ENCODE measurements around the gene SFXN3. TPM values are rescaled to one million over a fixed set of nuclear protein-coding genes. Genes with fewer than 3 reads are reported as not detected.

SFXN3 gene
- total and polyA plus RNA-seq, 10 of the 15 experiments (the other 5 are each of a cell fraction or from before 2014, with no cell fraction given): 0.05 to 11.3 (median 1.2) TPM

DNA sequence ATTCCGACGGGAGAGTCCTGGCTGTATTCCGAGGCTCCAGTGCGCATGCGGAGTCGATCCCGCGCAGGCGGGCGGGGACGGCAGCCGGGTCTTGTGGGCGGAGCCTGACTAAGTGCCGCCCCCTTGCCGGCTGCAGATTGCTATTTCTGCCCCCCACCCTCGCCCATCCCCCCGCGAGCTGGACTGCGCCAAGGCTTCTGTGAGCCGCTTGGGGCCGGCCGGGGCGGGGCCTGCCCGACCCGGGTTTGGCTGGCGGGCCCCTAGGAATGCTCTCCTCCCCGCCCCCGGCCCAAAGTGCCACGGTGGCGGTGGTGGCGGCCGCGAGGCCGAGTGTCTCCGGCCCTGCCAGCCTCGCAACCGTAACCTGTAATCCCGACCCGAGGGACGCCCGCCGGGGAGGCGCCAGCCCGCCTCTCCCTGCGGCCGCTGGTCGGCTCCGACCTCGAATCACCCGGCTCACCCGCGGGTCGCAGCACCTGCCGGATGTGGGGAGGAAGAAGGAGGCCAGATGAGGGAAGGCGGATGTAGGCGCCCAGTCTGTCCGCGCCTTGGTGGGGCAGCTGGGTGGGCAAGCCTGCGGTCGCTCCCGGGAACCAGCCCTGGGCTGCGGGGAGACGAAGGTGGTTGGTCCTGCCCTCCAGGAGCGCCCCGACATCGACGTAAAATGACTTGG lies 30.1 kb downstream of the SFXN3 start (continued):
- TF ChIP-seq CEBPB (IDR thresholded peaks at IDR 0.05; ENCODE audit: borderline replicate concordance in 1 of 2, low read depth in 2 of 2, low read length in 2 of 2) (no peak), RELB (IDR thresholded peaks at IDR 0.05; ENCODE audit: low read depth) (peak; percentile 38; the same call in 1 of the 2 replicates), IRF4 (IDR thresholded peaks at IDR 0.05; ENCODE audit: low read depth, low read length) (no peak), LARP7 (IDR thresholded peaks at IDR 0.05) (peak; percentile 77; the same call in 1 of the 2 replicates), GABPA (IDR thresholded peaks at IDR 0.05; ENCODE audit: low read depth) (no peak), CBFB (IDR thresholded peaks at IDR 0.05; ENCODE audit: low read depth) (no peak; the same call in none of the 2 replicates), STAT1 (conservative IDR thresholded peaks at IDR 0.05) (no peak; the same call in 1 of the 2 replicates), RFX5 (IDR thresholded peaks at IDR 0.05; ENCODE audit: low read depth, low read length) (no peak), POLR2AphosphoS2 (IDR thresholded peaks at IDR 0.05; ENCODE audit: low read depth, low read length) (no peak), FOXM1 (IDR thresholded peaks at IDR 0.05; ENCODE audit: low read depth, low read length) (no peak; the same call in 1 of the 2 replicates)
- TF ChIP-seq, protein P1, sequence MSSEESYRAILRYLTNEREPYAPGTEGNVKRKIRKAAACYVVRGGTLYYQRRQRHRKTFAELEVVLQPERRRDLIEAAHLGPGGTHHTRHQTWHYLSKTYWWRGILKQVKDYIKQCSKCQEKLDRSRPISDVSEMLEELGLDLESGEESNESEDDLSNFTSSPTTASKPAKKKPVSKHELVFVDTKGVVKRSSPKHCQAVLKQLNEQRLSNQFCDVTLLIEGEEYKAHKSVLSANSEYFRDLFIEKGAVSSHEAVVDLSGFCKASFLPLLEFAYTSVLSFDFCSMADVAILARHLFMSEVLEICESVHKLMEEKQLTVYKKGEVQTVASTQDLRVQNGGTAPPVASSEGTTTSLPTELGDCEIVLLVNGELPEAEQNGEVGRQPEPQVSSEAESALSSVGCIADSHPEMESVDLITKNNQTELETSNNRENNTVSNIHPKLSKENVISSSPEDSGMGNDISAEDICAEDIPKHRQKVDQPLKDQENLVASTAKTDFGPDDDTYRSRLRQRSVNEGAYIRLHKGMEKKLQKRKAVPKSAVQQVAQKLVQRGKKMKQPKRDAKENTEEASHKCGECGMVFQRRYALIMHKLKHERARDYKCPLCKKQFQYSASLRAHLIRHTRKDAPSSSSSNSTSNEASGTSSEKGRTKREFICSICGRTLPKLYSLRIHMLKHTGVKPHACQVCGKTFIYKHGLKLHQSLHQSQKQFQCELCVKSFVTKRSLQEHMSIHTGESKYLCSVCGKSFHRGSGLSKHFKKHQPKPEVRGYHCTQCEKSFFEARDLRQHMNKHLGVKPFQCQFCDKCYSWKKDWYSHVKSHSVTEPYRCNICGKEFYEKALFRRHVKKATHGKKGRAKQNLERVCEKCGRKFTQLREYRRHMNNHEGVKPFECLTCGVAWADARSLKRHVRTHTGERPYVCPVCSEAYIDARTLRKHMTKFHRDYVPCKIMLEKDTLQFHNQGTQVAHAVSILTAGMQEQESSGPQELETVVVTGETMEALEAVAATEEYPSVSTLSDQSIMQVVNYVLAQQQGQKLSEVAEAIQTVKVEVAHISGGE (CRISPR knock-in tag; IDR thresholded peaks at IDR 0.05): no peak
- TF ChIP-seq, protein P2, sequence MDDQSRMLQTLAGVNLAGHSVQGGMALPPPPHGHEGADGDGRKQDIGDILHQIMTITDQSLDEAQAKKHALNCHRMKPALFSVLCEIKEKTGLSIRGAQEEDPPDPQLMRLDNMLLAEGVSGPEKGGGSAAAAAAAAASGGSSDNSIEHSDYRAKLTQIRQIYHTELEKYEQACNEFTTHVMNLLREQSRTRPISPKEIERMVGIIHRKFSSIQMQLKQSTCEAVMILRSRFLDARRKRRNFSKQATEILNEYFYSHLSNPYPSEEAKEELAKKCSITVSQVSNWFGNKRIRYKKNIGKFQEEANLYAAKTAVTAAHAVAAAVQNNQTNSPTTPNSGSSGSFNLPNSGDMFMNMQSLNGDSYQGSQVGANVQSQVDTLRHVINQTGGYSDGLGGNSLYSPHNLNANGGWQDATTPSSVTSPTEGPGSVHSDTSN (IDR thresholded peaks at IDR 0.05; ENCODE audit: insufficient replicate concordance, low read depth, low read length): no peak
- TF ChIP-seq, protein P3, sequence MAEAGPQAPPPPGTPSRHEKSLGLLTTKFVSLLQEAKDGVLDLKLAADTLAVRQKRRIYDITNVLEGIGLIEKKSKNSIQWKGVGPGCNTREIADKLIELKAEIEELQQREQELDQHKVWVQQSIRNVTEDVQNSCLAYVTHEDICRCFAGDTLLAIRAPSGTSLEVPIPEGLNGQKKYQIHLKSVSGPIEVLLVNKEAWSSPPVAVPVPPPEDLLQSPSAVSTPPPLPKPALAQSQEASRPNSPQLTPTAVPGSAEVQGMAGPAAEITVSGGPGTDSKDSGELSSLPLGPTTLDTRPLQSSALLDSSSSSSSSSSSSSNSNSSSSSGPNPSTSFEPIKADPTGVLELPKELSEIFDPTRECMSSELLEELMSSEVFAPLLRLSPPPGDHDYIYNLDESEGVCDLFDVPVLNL (IDR thresholded peaks at IDR 0.05; ENCODE audit: low read depth, low read length): no peak
- TF ChIP-seq, protein P4, sequence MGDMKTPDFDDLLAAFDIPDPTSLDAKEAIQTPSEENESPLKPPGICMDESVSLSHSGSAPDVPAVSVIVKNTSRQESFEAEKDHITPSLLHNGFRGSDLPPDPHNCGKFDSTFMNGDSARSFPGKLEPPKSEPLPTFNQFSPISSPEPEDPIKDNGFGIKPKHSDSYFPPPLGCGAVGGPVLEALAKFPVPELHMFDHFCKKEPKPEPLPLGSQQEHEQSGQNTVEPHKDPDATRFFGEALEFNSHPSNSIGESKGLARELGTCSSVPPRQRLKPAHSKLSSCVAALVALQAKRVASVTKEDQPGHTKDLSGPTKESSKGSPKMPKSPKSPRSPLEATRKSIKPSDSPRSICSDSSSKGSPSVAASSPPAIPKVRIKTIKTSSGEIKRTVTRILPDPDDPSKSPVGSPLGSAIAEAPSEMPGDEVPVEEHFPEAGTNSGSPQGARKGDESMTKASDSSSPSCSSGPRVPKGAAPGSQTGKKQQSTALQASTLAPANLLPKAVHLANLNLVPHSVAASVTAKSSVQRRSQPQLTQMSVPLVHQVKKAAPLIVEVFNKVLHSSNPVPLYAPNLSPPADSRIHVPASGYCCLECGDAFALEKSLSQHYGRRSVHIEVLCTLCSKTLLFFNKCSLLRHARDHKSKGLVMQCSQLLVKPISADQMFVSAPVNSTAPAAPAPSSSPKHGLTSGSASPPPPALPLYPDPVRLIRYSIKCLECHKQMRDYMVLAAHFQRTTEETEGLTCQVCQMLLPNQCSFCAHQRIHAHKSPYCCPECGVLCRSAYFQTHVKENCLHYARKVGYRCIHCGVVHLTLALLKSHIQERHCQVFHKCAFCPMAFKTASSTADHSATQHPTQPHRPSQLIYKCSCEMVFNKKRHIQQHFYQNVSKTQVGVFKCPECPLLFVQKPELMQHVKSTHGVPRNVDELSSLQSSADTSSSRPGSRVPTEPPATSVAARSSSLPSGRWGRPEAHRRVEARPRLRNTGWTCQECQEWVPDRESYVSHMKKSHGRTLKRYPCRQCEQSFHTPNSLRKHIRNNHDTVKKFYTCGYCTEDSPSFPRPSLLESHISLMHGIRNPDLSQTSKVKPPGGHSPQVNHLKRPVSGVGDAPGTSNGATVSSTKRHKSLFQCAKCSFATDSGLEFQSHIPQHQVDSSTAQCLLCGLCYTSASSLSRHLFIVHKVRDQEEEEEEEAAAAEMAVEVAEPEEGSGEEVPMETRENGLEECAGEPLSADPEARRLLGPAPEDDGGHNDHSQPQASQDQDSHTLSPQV (IDR thresholded peaks at IDR 0.05): no peak
- TF ChIP-seq, protein P5, sequence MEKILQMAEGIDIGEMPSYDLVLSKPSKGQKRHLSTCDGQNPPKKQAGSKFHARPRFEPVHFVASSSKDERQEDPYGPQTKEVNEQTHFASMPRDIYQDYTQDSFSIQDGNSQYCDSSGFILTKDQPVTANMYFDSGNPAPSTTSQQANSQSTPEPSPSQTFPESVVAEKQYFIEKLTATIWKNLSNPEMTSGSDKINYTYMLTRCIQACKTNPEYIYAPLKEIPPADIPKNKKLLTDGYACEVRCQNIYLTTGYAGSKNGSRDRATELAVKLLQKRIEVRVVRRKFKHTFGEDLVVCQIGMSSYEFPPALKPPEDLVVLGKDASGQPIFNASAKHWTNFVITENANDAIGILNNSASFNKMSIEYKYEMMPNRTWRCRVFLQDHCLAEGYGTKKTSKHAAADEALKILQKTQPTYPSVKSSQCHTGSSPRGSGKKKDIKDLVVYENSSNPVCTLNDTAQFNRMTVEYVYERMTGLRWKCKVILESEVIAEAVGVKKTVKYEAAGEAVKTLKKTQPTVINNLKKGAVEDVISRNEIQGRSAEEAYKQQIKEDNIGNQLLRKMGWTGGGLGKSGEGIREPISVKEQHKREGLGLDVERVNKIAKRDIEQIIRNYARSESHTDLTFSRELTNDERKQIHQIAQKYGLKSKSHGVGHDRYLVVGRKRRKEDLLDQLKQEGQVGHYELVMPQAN (conservative IDR thresholded peaks at IDR 0.05): peak; percentile 69
